ENCODE measurements around the gene TRMT10C.

Gene TRMT10C

DNA sequence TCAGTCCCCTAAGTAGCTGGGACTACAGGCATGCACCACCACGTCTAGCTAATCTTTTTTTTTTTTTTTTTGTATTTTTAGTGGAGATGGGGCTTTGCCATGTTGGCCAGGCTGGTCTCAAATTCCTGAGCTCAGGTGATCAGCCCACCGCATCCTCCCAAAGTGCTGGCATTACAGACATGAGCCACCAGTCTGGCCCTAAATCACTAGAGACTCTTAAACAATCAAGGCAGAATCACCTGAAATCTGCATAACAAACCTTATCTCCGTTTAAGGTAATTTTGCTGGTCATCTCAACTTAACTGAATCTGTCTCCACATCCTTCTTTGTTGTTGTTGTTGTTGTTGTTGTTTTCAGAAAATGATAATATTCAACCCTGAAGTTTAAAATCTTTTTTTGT lies 5.6 kb upstream of the TRMT10C start:
- peaks cover 5% of the 10 kb centered on the region for H3K4me1 ChIP-seq (ENCODE audit: insufficient read depth, low read length, severe bottlenecking)

DNA sequence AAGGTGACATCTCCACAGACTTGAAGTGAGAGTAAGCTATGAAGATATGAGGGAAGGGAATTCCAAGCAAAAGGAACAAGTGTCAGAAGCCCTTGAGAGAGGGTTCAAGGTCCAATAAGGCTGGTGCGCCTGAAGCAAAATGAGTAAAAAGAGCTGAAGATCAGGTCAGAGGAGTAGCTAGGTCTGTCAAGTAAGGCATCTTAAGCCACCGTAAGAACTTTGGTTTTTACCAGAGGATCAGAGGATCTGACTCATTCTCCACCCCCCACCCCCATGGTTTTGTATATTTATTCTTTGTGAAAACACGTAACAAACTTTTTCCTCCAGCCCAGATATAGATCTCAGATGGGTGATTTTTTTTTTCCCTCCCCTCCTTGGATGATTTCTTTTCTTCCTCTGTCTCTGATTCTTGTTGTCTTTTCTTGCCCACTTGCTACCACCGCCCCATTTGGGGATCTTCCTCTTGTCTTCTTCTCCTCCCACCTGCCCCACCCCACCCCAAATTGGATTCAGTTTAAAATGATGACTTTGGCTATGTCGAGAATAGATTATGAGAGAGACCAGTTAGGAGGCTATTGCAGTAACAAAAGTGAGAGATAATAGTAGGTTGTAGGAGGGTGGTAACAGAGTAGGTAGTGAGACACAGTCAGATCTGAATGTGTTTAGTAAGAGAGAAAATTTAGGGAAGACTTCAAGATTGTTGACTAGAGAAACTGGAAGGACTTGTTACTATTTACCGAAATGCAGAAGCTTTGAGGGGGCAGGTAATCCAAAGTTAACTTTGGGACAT lies 6.1 kb downstream of the TRMT10C start:
- H3K4me2 ChIP-seq (ENCODE audit: low read length), result no peak overlapping the region
- no peaks in the 10 kb centered on the region for H3K9me3 ChIP-seq (ENCODE audit: low read length)
- H3K27ac ChIP-seq (ENCODE audit: low read depth, low read length, poor library complexity, severe bottlenecking), result no peak overlapping the region
- H3K79me2 ChIP-seq (ENCODE audit: insufficient read depth, low read length), result peaks cover 19% of the 10 kb centered on the region
- no peaks in the 10 kb centered on the region for H3K9me2 ChIP-seq (ENCODE audit: low read depth, low read length)
- no peak overlapping the region for H3K4me3 ChIP-seq (ENCODE audit: low read depth, low read length, poor library complexity, severe bottlenecking)
- H4K20me1 ChIP-seq (ENCODE audit: insufficient read depth, low read length), result no peaks in the 10 kb centered on the region
- no peaks in the 10 kb centered on the region for H3F3A ChIP-seq (ENCODE audit: insufficient read depth, low read length)
- no peaks in the 10 kb centered on the region for H3K27me3 ChIP-seq (ENCODE audit: insufficient read depth, low read length)
- H3K36me3 ChIP-seq (ENCODE audit: insufficient read depth, low read length), result peaks cover 31% of the 10 kb centered on the region
- H3K4me1 ChIP-seq (ENCODE audit: insufficient read depth, low read length, severe bottlenecking), result peaks cover 10% of the 10 kb centered on the region
- TF ChIP-seq CTCF (IDR thresholded peaks at IDR 0.05; ENCODE audit: low read length), result no peak
- no peak for TF ChIP-seq EZH2 (IDR thresholded peaks at IDR 0.05; ENCODE audit: borderline replicate concordance, low read length)
- H3K9ac ChIP-seq (ENCODE audit: low read length), result no peak overlapping the region
- no peak overlapping the region for H2AFZ ChIP-seq (ENCODE audit: low read length)

More for the DNA sequence above, 5.6 kb upstream of the TRMT10C start:
- H3K36me3 ChIP-seq (ENCODE audit: insufficient read depth, low read length), result no peaks in the 10 kb centered on the region
- H4K20me1 ChIP-seq (ENCODE audit: insufficient read depth, low read length), result no peaks in the 10 kb centered on the region
- no peak overlapping the region for H3K4me2 ChIP-seq (ENCODE audit: low read length)
- no peaks in the 10 kb centered on the region for H3F3A ChIP-seq (ENCODE audit: insufficient read depth, low read length)
- no peaks in the 10 kb centered on the region for H3K9me3 ChIP-seq (ENCODE audit: low read length)
- no peaks in the 10 kb centered on the region for H3K9me2 ChIP-seq (ENCODE audit: low read depth, low read length)
- no peak overlapping the region for H3K27ac ChIP-seq (ENCODE audit: low read depth, low read length, poor library complexity, severe bottlenecking)
- H3K4me3 ChIP-seq (ENCODE audit: low read depth, low read length, poor library complexity, severe bottlenecking), result no peak overlapping the region
- H3K9ac ChIP-seq (ENCODE audit: low read length), result no peak overlapping the region
- no peaks in the 10 kb centered on the region for H3K79me2 ChIP-seq (ENCODE audit: insufficient read depth, low read length)
- H2AFZ ChIP-seq (ENCODE audit: low read length), result no peak overlapping the region
- TF ChIP-seq EZH2 (IDR thresholded peaks at IDR 0.05; ENCODE audit: borderline replicate concordance, low read length) (no peak), CTCF (IDR thresholded peaks at IDR 0.05; ENCODE audit: low read length) (no peak)
- H3K27me3 ChIP-seq (ENCODE audit: insufficient read depth, low read length), result no peaks in the 10 kb centered on the region

- no peaks in the 10 kb centered on the region for H3K9me2 ChIP-seq (ENCODE audit: low read depth, low read length)
- H3K36me3 ChIP-seq (ENCODE audit: insufficient read depth, low read length), result peaks cover 13% of the 10 kb centered on the region
- H3K4me1 ChIP-seq (ENCODE audit: insufficient read depth, low read length, severe bottlenecking), result peaks cover 21% of the 10 kb centered on the region
- peaks cover 17% of the 10 kb centered on the region for H3K79me2 ChIP-seq (ENCODE audit: insufficient read depth, low read length)
- H3K27ac ChIP-seq (ENCODE audit: low read depth, low read length, poor library complexity, severe bottlenecking), result no peak overlapping the region
- no peaks in the 10 kb centered on the region; the same call in 1 of the 2 replicates for H4K20me1 ChIP-seq (ENCODE audit: insufficient read depth, low read length)
- H3K4me2 ChIP-seq (ENCODE audit: low read length), result no peak overlapping the region
- no peak overlapping the region for H3K4me3 ChIP-seq (ENCODE audit: low read depth, low read length, poor library complexity, severe bottlenecking)
- H3K27me3 ChIP-seq (ENCODE audit: insufficient read depth, low read length), result no peaks in the 10 kb centered on the region
- H3K9me3 ChIP-seq (ENCODE audit: low read length), result no peaks in the 10 kb centered on the region
- no peak overlapping the region for H2AFZ ChIP-seq (ENCODE audit: low read length)
- no peak for TF ChIP-seq EZH2 (IDR thresholded peaks at IDR 0.05; ENCODE audit: borderline replicate concordance, low read length)
- no peak for TF ChIP-seq CTCF (IDR thresholded peaks at IDR 0.05; ENCODE audit: low read length)
- no peak overlapping the region for H3K9ac ChIP-seq (ENCODE audit: low read length)
- H3F3A ChIP-seq (ENCODE audit: insufficient read depth, low read length), result no peaks in the 10 kb centered on the region
Observed at GRCh38 chr3:101571028-101571895, 9.6 kb downstream of the TRMT10C start.
